ENCODE results near the gene CRYL1.

DNA sequence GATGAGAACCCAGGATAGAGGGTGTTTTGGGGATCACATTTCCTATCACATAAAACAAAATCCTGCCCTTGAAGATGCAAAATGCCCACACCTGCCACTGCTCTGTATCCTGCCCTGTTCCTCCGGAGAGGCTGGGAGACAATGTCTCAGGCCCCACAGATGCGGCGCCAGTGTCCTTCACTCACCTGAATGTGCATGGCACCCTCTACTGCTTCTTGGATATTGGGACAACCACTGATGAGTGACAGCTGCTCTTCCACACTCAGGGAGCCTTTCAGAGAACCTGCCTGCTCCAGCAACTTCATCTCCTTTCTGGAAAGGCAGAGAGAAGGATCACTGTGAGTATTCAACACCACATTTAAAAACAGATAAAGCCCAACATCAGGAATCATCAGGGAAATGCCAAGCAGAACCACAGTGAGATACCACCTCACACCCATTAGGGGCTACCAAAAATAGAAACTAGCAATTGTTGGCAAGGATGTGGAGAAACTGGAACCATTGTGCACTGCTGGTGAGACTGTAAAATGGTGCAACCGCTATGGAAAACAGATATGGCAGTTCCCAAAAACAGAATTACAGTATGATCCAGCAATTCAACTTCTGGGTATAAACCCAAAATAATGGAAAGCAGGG lies 36.4 kb downstream of the CRYL1 start:
- TF ChIP-seq, protein P1, sequence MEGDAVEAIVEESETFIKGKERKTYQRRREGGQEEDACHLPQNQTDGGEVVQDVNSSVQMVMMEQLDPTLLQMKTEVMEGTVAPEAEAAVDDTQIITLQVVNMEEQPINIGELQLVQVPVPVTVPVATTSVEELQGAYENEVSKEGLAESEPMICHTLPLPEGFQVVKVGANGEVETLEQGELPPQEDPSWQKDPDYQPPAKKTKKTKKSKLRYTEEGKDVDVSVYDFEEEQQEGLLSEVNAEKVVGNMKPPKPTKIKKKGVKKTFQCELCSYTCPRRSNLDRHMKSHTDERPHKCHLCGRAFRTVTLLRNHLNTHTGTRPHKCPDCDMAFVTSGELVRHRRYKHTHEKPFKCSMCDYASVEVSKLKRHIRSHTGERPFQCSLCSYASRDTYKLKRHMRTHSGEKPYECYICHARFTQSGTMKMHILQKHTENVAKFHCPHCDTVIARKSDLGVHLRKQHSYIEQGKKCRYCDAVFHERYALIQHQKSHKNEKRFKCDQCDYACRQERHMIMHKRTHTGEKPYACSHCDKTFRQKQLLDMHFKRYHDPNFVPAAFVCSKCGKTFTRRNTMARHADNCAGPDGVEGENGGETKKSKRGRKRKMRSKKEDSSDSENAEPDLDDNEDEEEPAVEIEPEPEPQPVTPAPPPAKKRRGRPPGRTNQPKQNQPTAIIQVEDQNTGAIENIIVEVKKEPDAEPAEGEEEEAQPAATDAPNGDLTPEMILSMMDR (IDR thresholded peaks at IDR 0.05; ENCODE audit: insufficient read depth, low read length): no peak
- TF ChIP-seq POLR2AphosphoS5 (IDR thresholded peaks at IDR 0.05; ENCODE audit: low read depth): no peak
- TF ChIP-seq, protein P2, sequence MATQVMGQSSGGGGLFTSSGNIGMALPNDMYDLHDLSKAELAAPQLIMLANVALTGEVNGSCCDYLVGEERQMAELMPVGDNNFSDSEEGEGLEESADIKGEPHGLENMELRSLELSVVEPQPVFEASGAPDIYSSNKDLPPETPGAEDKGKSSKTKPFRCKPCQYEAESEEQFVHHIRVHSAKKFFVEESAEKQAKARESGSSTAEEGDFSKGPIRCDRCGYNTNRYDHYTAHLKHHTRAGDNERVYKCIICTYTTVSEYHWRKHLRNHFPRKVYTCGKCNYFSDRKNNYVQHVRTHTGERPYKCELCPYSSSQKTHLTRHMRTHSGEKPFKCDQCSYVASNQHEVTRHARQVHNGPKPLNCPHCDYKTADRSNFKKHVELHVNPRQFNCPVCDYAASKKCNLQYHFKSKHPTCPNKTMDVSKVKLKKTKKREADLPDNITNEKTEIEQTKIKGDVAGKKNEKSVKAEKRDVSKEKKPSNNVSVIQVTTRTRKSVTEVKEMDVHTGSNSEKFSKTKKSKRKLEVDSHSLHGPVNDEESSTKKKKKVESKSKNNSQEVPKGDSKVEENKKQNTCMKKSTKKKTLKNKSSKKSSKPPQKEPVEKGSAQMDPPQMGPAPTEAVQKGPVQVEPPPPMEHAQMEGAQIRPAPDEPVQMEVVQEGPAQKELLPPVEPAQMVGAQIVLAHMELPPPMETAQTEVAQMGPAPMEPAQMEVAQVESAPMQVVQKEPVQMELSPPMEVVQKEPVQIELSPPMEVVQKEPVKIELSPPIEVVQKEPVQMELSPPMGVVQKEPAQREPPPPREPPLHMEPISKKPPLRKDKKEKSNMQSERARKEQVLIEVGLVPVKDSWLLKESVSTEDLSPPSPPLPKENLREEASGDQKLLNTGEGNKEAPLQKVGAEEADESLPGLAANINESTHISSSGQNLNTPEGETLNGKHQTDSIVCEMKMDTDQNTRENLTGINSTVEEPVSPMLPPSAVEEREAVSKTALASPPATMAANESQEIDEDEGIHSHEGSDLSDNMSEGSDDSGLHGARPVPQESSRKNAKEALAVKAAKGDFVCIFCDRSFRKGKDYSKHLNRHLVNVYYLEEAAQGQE (IDR thresholded peaks at IDR 0.05; ENCODE audit: insufficient replicate concordance, low read depth): no peak
- TF ChIP-seq GABPA (IDR thresholded peaks at IDR 0.05; ENCODE audit: low read depth): no peak
- TF ChIP-seq SPI1 (IDR thresholded peaks at IDR 0.05; ENCODE audit: borderline replicate concordance, low read depth): no peak
